Stimulated activated CD4-positive, alpha-beta T cell treated with anti-CD3 and anti-CD28 coated beads, Interleukin-15, amount 100 ng/mL, for 24 hours (primary cell): ENCODE results near the gene GRAMD4.
A peak's percentile ranks its signal among the peaks of the same experiment; 100 is the strongest.
"Not testable (repeated sequence)": the region's sequence is repeated elsewhere in the genome, so short reads cannot be mapped to it uniquely, and the experiment has no call there.

Experiments
- DNase-seq: peaks from one replicate; pipeline ENCODE4 v3.0.0-alpha.2; 2020

Gene GRAMD4

DNA sequence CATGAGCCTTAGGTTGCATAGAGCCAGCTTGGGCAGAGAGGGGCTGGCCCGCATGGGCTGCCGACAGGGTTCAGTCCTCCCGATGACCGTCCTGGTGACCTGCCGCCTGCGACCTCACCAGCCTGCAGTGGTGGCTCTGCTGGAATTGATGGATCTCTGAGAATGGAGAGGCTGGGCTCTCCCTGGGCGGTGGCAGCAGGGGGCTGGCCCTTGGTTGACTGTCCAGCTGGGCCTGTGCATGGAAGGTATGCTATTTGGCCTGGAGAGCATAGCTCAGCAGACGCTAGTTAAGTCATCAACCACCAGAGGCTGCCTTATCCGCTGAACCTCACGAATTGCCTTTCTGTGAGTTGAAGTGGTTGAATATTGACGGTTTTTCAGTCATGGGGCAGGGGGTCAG lies 19.7 kb downstream of the GRAMD4 start:
- DNase-seq, result no peak

DNA sequence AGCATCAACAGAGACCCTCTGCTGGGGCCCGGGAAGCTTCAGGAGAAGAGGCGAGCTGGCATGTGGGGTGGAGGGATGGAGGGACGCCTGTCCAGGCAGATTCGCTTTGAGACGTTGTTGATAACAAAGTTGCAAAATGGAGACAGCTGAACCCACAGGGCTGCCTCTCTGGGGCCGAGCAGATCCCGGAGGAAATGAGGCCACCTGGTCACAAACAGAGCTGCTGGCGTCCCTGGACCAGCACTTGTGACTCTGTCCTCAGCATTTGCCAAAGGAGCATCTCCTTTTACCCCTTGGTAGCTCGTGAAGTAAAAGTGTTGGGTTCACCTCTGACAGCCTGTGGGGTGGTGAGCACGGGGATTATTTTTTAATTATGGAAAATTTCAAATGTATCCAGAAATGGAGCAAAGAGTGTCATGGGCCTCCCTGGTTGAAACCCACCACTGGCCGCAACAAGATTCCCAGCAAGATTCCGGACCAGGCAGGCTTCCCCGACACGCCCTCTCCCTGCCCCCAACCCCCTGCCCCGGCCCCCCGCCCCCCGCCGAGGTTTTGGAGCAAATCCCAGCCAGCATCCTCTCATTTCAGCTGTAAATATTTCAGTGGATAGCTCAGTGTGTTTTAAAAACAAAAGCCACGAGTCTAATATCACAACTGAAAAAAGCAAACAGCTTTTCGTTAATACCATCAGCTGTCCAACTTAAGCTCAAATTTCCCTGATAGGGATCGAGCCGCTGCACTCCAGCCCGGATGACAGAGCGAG lies 20.3 kb downstream of the GRAMD4 start:
- no peak for DNase-seq

DNA sequence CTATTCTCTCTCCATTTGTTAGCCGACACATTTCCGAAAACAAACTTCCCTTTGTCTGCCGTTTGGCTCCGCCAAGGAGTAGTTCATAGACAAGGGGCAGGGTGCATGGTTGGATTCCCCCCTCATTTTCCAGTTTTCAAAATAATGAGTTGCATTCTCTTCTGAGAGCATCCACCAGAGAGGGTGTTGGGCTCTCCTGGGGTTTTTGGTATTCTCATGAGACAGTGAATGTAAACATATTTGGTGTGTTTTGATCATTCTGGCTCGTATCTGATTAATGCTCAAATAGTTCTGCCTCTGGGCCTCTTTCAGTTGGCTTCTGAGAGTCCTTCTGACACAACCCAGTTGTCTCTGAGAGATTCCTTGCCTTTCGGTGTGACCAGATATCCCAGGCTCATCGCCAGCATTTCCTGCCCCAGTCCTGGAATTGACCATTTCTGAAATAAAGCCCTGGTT lies 21.7 kb downstream of the GRAMD4 start:
- no peak for DNase-seq

DNA sequence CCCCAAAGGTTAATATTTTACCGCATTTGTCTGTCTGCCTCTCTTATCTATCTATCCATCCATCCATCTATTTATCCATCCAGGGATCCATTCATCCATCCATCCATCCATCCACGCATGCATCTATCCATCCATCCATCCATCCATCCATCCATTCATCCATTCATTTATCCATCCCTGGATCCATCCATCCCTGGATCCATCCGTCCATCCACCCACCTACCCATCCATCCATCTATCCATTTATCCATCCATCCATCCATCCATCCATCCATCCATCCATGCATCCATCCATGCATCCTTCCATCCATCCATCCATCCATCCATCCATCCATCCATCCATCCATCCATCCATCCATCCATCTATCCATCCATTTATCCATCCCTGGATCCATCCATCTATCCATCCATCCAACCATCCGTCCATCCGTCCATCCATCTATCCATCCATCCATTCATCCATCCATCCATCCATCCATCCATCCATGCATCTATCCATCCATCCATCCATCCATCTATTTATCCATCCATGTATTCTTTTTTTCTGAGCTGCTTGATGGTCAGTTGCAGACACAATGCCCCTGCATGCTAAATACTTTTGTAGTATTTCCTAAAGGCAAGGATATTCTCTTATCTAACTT lies 22.8 kb downstream of the GRAMD4 start:
- DNase-seq, result not testable (repeated sequence)

DNA sequence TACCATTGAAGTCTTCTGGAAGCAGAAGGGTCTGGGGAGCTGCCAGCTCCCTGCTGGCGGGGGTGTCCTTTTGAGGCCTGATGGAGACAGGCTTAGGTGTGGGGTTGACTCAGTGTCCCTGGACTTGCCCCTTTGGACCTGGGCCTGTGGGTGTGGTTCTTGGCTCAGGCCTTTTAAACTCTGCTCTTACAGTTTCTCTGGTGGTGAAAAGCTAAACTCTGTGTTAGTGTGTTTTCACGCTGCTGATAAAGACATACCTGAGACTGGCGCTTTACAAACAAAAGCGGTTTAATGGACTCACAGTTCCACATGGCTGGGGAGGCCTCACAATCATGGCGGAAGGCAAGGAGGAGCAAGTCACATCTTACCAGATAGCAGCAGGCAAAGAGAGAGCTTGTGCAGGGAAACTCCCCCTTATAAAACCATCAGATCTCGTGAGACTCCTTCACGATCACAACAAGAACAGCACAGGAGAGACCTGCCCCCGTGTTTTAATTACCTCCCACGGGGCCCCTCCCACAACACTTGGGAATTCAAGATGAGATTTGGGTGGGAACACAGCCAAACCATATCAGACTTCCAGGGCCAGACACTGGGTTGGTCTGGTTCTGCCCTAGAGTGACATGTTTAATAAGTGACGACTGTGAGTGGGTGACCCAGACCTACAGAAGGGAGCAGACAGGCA lies 26.5 kb downstream of the GRAMD4 start:
- DNase-seq, result no peak

DNA sequence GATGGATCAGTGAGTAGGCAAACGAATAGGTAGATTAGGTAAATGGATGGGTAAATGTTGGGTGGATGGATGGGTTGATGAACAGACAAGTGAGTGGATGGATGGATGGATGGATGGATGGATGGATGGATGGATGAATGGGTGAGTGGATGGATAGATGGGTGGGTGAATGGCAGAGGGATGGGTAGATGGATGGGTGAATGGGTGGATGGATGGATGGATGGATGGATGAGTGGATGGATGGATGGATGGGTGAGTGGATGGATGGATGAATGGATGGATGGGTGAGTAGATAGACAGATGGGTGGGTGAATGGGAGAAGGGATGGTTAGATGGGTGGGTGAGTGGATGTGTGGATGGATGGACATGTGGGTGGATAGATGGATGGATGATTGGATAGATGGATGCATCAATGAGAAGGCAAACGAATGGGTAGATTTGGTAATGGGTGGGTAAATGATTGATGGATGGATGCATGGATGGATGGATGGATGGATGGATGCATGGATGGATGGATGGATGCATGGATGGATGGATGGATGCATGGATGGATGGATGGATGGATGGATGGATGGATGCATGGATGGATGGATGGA lies 28.1 kb downstream of the GRAMD4 start:
- DNase-seq, result not testable (repeated sequence)

DNA sequence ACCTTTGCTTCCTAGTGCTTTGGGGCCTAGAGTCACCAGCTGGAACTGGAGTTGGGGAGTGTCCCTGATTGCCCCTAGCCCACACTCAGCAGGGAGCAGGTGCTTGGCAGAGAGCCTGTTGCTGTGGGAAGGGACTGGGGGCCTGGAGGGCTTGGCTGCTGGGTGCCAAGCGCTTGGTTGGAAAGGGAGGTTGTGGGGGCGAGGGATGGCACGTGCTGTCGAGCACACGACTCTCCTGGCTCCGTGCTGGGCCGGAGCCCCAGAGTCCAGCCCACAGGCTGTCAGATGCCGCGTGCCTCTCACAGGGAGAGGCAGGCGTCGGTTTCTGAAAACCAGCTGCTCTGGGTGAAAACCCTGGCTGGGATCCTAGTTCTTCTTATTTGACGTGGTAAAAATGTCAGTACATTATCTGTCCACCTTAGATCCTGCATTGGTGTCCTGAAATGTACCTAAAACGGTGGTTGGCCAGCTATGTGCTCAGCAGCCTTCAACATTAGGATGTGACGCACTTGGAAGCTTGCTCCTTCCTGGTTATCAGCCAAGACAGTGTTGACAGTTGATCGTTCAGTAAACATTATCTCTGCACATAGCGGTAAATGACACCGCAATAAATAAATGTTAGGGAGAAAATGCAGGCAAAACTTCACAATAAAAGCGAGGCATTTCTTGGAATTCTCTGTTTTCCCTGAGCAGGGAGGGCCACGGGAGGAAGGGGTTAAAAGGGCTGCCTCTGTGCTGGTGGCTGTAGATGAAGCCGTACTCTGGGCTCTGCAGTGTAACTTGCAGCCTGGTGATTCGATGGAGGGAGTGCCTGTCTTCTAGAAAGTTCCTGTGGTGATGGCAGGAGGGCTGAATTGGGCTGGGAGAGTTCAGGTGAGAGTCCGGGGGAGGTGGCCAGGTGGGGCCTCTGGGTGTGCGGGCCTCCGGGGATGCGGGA lies 29.2 kb downstream of the GRAMD4 start:
- no peak for DNase-seq

DNA sequence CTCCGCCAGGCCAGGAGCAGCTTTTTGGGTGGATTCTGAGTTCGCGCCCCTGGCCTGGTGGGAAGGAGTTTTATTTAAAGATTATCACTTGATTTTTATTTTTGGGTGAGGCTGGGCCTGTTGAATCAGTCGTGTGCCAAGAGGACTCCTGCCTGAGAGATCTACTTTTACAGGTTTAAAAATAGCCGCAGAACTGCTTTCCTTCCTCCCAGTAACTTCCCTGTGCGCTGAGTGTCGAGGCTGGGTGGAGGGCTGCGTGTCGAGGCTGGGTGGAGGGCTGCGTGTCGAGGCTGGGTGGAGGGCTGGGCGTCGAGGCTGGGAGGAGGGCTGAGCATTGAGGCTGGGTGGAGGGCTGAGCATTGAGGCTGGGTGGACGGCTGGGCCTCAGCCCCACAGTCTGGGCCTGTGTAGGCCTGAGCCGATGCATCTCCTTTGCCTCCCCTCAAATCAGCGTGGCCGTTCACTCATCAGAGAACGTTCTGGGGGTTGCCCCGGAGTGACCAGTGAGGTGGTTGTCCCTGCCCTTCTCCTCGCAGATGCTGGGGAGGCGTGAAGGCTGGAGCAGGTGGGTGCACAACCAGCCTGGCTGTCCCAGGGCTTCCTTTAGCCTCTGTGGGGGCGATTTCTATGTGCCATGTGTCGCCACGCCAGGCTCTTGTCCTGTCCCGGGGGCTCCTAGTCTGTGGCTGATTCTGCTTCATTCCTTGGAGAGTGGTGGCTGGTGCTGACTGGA lies 30.1 kb downstream of the GRAMD4 start:
- DNase-seq, result no peak

DNA sequence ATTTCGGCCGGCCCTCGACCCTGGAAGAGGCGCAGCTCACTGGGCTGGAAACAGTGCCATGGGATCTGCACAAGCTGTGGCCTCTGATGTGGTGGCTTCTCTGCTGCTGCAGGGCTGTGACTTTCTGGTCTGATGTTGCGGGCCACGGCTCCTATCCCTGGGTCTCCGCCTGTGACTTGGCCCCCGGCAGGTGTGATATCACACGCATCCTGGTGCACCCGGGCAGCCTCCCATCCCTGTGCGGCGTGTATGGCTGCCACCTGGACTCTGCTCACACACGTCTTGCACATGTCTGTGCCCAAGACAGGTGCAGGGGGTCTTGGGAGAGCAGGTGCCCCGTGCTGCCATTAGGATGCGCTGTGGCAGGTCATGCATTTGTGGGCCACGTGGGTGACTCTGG lies 31.1 kb downstream of the GRAMD4 start:
- no peak for DNase-seq

DNA sequence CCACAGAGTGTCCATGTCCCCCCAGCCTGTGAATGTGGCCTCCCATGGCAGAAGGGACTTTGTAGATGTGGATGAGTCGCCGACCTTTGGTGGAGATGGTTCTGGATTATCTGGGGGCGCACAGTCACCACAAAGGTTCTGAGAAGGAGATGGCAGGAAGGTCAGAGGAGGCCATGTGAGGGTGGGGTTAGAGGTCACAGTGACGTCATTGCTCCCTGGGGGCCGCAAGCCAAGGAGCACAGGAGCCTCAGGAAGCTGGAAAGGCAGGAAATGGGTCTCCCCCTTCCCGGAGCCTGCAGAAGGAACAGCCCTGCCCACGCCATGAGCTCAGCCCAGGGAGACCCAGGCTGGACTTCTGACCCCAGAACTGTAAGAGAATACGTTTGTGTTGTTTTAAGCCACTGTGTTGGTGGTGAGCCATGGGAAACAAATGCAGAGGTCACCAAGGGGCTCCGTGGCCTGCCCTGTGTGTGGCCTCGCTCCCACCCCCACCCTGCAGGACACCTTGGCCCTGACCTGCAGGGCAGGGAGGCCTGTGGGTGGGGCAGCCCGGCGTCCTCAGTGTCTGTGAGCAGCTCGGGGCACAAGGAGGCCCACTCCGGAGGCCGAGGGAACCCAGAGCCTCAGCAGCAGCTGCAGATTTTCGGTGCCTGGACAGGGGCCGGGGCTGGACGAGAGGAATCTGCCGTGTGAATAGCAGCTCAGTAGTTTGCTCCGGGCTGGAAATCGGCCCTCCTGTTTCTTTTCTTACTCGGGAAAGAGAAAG lies 32.1 kb downstream of the GRAMD4 start:
- DNase-seq, result no peak

DNA sequence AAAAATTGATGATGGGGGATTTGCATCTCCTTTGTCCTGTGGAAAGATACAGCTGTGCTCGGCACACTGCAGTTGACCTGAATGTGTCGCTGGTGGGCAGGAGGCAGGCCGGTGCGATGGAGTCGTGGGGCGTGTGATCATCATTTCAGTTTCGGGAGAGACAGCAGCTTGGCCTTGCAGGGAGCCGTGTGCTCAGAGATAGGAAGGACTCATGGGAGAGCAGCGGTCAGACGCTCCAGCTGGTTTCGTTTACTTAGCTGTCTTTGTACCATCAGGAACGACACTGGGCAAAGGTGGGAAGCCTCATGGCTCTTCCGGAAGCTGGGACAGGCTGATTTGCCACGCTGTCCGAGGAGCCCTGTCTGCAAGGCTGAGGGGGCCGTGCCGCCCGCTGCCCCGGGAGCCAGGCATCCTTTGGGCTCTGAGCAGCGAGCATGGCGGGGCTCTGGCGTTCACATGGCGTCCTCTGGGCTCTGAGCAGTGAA lies 32.7 kb downstream of the GRAMD4 start:
- DNase-seq, result no peak

DNA sequence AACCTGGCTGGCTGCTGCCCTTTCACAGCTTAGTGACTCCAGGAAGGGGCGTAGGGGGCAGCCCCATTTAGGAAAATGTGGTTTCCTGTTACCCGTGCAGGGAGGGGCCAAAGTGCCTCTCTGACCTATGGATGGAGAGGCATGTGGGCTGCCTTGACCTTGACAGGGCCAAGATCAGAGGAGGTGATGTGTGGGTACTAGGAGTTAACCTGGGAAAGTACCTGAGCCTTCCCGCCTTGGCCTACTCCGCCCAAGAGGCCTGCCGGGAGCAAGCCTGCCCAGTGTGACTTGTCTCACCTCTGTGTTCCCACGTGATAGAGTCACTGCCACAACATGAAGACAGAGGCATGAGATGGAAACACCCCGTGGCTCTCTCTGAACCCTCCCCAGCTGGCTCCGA lies 33.4 kb downstream of the GRAMD4 start:
- peak; percentile 69 for DNase-seq

DNA sequence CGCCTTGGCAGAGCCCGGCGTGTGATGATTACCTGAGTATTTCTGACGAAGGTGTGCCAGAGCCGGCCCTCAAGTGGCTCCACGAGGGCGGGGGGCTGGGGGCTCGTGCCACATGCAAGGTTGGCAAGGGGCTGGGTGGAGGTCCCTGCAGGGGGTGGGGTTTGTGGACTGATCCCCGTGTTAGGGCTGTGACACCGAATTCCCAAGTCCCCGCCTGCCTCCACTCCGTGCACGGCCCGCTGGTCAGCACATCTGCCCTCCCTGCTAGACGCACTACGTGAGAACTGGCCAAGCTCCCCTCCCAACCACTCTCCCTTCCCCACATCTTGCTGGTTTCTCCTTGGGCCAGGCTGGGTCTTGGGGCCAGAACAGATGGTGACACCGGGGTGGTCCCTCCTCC lies 34.2 kb downstream of the GRAMD4 start:
- no peak for DNase-seq

DNA sequence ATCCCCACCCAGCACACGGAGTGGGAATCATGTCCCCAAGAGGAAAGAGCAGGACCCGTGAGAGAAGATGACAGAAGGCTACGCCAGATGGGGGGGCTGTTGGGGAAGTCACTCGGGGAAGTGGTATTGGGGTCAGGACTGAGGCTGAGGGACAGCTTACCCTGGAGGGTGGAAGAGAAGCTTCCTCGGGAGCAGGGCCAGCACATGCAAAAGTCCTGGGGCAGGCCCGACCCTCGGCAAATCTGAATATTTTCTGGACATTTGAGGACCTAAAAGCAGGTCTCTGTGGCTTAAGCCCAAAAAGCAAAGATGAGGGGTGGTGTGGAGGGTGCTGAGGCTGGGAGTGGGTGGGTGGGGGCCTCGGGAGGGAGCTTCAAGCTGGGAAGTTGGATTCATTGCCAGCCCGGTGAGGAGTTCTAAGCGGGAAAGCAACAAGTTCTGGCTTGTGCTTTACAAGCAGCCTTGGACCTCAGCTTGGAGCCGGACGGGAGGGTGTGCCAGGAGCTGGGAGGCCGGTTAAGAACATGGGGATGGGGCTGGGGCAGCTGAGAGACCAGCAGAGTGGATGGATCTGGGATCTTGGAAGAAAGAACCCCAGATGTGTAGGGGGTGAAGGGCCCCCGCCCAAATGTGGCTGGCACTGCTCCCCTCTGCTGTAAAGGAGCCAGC lies 34.9 kb downstream of the GRAMD4 start:
- no peak for DNase-seq

DNA sequence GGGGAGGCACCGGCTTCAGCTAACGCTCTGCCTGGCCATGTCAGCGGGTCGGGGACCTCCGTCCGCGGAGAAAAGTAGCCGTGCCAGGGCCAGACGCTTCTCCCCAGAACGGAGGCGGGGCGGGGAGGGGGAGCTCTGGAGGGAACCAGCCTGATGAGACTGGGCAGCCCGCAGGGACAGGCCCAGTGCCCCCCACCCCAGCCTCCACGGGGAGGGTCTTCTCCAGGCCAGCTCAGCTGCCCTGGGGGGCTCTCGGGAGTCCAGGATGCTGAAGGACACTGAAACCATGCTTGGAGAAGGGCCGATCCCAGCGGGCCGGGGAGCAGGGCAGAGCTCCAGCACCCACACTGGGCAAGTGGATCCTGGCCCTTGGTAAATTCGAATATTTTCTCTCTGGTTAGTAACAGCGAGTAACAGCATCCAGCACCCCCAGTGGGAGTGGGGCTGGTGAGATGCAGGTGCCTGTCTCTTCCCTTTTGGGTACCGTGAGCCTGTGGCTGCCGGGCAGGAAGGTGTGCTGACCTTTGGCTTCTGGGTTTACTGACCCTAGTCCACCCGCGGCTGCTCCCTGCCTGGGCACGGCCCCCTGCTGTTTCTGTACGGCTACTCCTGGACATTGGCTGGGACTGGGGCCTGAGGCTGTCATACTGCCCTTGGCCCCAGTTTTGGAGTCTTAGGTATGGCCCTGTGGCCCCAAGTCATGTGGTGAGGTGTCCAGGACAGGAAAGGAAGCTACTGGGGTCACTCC lies 35.8 kb downstream of the GRAMD4 start:
- no peak for DNase-seq

DNA sequence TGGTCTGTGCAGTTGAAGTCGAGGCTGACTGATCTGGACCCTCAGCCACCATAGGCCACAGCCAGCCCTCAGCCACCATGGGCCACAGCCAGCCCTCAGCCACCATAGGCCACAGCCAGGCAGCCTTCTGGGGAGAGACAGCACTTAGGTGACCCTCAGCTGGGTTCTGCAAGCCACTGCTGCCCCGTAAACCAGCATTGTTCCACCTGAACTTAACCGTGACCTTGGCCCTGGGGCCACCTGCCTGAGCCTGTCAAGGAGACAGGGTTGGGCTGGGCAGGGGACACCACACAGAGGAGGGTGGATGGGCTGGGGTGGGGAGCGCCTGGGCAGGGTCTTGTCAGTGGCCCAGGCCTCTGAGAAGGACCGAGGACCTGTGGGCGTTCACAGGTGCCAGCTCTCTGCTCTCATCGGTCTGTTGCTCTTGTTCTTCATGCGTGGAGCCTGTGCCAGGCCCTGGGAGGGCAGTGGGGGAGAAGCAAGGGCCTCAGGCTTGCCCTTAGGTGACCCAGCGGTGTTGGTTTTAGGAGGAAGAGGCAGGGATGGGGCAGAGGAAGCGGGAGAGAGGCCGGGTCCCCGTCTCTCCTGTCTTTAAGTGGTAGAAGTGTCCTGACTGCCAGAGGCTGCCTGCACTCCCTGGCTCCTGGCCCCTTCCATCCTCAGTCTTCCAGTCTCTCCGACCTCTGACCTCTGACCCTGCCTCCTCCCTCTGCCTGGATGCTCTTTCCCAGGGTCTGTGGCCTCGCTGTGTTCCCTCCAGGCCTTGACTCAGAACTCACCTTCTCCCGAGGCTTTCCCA lies 36.9 kb downstream of the GRAMD4 start:
- DNase-seq, result no peak

DNA sequence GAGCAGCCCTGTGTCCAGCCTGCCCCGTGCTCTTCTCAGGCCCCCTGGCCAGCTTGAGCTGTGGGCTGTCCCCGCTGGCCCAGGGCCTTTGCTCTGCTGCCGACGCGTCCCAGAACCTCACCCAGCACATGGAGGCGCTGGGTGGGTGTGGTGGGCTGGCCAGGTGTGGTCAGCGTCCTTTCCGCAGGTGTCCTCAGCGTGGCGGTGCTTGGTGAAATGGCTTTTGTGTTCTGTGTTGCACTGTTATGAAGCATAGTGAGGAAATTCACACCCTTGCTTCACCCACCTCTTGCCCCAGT lies 37.4 kb downstream of the GRAMD4 start:
- DNase-seq, result no peak

DNA sequence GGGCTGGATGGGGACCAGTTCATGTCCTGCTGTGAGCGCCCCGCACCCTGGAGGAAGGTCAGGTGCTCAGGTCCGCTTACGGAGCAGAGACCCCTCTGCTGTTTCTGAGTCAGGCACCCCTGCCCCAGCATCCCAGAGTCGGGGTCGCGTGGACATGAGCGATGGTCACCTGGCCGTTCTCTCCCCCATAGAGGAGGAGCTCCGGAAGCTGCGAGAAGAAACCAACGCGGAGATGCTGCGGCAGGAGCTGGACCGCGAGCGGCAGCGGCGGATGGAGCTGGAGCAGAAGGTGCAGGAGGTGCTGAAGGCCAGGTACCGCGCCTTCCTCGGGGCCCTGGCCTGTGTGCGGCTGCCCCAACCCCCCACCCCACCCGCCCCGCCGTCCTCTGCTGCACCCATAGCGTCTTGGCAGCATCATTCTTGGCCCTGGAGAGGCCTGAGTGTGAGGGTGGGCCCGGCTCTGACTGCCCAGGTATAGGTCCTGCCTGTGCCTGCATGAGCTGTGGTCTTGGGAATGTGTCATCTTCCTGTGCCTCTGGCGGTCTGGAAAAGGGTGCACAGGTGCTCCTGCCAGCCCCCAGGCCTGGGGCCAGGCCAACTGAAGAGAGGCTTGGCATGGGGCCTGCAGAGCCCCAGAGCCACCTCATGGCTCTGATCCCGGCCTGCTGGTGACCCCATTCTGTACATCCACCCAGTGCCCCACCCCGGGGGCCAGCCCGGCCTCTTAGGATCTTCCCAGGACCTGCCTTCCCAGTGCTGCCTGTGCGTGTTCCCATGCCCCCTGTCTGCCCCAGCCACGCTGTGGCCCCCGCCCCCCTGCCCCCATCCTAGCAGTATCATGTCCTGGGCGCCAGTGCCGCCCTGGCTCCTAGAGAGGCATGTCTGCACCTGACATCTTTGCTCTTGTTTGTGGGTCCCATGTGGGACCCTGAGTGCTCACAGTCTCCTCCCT lies 38.1 kb downstream of the GRAMD4 start:
- no peak for DNase-seq
